Measurements from ENCODE around the gene MAP1LC3B2. TPM values are rescaled to one million over a fixed set of nuclear protein-coding genes. Genes with fewer than 3 reads are reported as not detected.

MAP1LC3B2 gene
- total RNA-seq, 1 experiment from 2014 or later, result 2.2 TPM

DNA sequence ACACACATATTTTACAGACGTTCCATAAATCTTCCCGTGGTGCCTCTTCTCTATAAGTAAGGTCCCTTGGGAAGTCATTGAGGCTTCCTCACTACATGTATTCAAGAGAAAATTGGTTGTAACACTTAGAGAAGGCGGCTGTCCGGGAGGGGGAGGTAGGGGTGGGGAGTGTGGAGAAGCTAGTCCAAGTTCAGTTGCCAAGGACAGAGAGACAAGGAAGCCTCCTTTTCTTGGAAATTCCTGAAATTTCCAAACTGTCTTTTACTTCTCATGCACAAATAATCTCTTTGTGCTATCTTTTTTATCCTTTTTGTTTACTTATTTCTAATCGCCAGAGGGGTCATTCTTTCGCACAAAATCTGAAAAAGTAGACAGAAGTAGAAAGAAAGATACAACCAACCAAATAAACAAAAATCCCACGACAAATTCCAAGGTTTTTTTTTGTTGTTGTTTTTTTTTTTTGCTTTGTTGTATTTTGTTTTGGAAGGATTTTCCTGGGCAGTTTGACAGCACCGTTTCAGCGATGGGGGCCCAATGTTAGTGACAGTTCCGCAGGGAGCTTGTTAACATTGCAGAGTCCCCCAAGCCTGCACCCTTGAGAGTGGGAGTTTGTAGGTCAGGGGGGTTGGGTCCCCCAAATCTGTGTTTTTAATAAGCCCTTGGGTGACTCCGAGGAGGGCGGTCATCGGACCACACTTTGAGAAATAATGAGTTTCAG, 45.2 kb downstream of the MAP1LC3B2 start:
- Mint-ChIP-seq H3K4me3 (no peak overlapping the region), H3K4me1 (peaks cover 53% of the 10 kb centered on the region), H3K27ac (no peak overlapping the region), H3K27me3 (ENCODE audit: low read depth) (peaks cover 2% of the 10 kb centered on the region; the same call in 1 of the 2 replicates), H3K9me3 (peaks cover 14% of the 10 kb centered on the region), H3K36me3 (peaks cover 12% of the 10 kb centered on the region)
- no peak for DNase-seq (ENCODE audit: low spot score)
- ChIA-PET POLR2A (interaction anchor here (0.7 kb wide), 1 partner anchor 96 kb away, joined by 4 read pairs; no protein-coding TSS in a partner anchor), CTCF (interaction anchor here (3.0 kb wide), 1 partner anchor 83 kb away, joined by 20 read pairs; no protein-coding TSS in a partner anchor)
- no peak for ATAC-seq
- TF ChIP-seq ZNF416 (CRISPR knock-in tag; IDR thresholded peaks at IDR 0.05), result no peak
- TF ChIP-seq, protein P1, sequence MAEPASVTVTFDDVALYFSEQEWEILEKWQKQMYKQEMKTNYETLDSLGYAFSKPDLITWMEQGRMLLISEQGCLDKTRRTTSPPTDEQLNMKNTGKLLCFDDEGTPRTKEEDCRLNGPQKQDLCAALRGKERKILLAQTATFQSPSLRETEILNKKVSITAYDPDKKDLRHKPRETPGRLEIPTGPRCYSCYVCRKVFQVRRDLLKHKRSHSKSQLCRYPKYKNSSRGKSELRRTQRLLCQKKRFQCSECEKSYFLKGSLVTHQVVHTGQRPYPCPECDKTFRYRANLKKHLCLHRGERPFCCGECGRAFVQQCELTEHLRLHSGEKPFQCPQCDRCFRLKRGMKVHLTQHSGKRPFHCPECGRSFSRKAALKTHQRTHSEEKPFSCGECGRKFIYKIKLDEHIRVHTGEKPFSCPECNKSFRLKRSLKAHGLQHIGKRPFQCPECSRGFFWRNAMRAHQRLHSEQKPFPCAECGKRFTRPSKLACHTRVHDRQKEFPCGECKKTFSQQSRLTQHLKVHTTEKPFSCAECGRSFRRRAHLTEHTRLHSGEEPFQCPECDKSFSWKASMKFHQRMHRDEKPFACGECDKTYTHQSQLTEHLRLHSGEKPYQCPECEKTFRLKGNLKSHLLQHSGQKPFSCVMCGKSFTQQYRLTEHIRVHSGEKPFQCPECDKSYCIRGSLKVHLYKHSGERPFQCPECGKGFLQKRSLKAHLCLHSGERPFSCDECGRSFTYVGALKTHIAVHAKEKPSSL (CRISPR knock-in tag; conservative IDR thresholded peaks at IDR 0.05), result no peak
- no peak for TF ChIP-seq ZNF671 (CRISPR knock-in tag; IDR thresholded peaks at IDR 0.05)
- TF ChIP-seq, protein P2, sequence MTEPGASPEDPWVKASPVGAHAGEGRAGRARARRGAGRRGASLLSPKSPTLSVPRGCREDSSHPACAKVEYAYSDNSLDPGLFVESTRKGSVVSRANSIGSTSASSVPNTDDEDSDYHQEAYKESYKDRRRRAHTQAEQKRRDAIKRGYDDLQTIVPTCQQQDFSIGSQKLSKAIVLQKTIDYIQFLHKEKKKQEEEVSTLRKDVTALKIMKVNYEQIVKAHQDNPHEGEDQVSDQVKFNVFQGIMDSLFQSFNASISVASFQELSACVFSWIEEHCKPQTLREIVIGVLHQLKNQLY (CRISPR knock-in tag; IDR thresholded peaks at IDR 0.05), result no peak
- TF ChIP-seq FOXP1 (CRISPR knock-in tag; IDR thresholded peaks at IDR 0.05; ENCODE audit: borderline replicate concordance), result no peak
- TF ChIP-seq TCF7 (CRISPR knock-in tag; IDR thresholded peaks at IDR 0.05; ENCODE audit: low read depth), result no peak
- no peak for TF ChIP-seq NFYB (CRISPR knock-in tag; conservative IDR thresholded peaks at IDR 0.05; ENCODE audit: low read depth)
- TF ChIP-seq CREB1 (CRISPR knock-in tag; IDR thresholded peaks at IDR 0.05), result no peak
- TF ChIP-seq ZNF219 (CRISPR knock-in tag; IDR thresholded peaks at IDR 0.05; ENCODE audit: borderline replicate concordance), result no peak
- no peak for TF ChIP-seq SMAD3 (CRISPR knock-in tag; IDR thresholded peaks at IDR 0.05; ENCODE audit: borderline replicate concordance)

DNA sequence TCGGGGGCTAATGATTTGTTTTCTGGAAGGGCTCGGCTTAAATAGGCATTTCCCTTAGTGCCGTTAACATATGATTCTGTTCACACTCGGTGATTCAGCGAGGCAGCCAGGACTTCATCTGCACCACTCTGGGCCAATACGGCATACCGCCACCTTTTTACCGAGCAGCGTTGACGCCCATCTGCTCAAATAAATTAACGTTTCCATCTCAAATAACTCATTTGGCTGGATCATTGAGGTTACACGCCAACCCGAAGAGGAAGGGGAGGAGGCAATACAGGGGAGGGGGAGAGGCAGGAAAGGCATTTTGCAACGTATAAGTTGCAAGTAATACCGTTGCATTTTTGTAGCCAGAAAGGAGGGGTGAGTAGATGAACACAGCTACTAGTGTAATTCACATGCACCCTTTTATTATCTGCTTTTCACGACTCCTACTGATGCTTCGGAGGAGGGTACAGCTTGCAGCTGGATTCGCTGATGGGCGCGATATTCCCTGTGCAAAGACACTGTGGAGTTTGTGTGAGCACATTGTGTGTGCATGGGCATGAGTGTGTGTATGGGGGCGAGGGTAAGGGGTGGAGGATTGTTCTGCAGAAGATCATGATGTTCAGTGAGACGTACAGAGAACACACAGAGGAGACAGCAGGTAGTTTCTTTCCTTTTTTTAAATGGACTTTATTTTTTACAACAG, 45.9 kb downstream of the MAP1LC3B2 start:
- Mint-ChIP-seq H3K36me3 (peaks cover 12% of the 10 kb centered on the region), H3K4me1 (peaks cover 54% of the 10 kb centered on the region), H3K9me3 (peaks cover 14% of the 10 kb centered on the region), H3K27me3 (ENCODE audit: low read depth) (peaks cover 2% of the 10 kb centered on the region; the same call in 1 of the 2 replicates), H3K27ac (peak overlapping the region; percentile 20; the same call in 1 of the 2 replicates), H3K4me3 (no peak overlapping the region)
- POLR2A ChIA-PET, result interaction anchor here (0.7 kb wide), 1 partner anchor 97 kb away, joined by 4 read pairs; no protein-coding TSS in a partner anchor
- DNase-seq (ENCODE audit: low spot score) (no peak), ATAC-seq (no peak)
- CTCF ChIA-PET, result no interaction called here
- TF ChIP-seq, protein P3, sequence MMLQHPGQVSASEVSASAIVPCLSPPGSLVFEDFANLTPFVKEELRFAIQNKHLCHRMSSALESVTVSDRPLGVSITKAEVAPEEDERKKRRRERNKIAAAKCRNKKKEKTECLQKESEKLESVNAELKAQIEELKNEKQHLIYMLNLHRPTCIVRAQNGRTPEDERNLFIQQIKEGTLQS (CRISPR knock-in tag; conservative IDR thresholded peaks at IDR 0.05), result no peak
- TF ChIP-seq, protein P4, sequence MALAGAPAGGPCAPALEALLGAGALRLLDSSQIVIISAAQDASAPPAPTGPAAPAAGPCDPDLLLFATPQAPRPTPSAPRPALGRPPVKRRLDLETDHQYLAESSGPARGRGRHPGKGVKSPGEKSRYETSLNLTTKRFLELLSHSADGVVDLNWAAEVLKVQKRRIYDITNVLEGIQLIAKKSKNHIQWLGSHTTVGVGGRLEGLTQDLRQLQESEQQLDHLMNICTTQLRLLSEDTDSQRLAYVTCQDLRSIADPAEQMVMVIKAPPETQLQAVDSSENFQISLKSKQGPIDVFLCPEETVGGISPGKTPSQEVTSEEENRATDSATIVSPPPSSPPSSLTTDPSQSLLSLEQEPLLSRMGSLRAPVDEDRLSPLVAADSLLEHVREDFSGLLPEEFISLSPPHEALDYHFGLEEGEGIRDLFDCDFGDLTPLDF (CRISPR knock-in tag; IDR thresholded peaks at IDR 0.05), result no peak
- TF ChIP-seq, protein P5, sequence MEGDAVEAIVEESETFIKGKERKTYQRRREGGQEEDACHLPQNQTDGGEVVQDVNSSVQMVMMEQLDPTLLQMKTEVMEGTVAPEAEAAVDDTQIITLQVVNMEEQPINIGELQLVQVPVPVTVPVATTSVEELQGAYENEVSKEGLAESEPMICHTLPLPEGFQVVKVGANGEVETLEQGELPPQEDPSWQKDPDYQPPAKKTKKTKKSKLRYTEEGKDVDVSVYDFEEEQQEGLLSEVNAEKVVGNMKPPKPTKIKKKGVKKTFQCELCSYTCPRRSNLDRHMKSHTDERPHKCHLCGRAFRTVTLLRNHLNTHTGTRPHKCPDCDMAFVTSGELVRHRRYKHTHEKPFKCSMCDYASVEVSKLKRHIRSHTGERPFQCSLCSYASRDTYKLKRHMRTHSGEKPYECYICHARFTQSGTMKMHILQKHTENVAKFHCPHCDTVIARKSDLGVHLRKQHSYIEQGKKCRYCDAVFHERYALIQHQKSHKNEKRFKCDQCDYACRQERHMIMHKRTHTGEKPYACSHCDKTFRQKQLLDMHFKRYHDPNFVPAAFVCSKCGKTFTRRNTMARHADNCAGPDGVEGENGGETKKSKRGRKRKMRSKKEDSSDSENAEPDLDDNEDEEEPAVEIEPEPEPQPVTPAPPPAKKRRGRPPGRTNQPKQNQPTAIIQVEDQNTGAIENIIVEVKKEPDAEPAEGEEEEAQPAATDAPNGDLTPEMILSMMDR (IDR thresholded peaks at IDR 0.05), result no peak
- no peak for TF ChIP-seq GRHL2 (CRISPR knock-in tag; IDR thresholded peaks at IDR 0.05; ENCODE audit: insufficient replicate concordance, severe bottlenecking)
- no peak for TF ChIP-seq FOXP1 (CRISPR knock-in tag; IDR thresholded peaks at IDR 0.05; ENCODE audit: borderline replicate concordance)
- no peak for TF ChIP-seq ZNF423 (CRISPR knock-in tag; IDR thresholded peaks at IDR 0.05)
- no peak for TF ChIP-seq OVOL2 (CRISPR knock-in tag; IDR thresholded peaks at IDR 0.05; ENCODE audit: borderline replicate concordance)
- no peak for TF ChIP-seq CBFB (CRISPR knock-in tag; IDR thresholded peaks at IDR 0.05; ENCODE audit: low read depth)
- TF ChIP-seq, protein P6, sequence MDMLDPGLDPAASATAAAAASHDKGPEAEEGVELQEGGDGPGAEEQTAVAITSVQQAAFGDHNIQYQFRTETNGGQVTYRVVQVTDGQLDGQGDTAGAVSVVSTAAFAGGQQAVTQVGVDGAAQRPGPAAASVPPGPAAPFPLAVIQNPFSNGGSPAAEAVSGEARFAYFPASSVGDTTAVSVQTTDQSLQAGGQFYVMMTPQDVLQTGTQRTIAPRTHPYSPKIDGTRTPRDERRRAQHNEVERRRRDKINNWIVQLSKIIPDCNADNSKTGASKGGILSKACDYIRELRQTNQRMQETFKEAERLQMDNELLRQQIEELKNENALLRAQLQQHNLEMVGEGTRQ (CRISPR knock-in tag; IDR thresholded peaks at IDR 0.05), result no peak
- no peak for TF ChIP-seq MXD4 (CRISPR knock-in tag; IDR thresholded peaks at IDR 0.05; ENCODE audit: borderline replicate concordance)
- TF ChIP-seq JUN (CRISPR knock-in tag; IDR thresholded peaks at IDR 0.05), result no peak
- TF ChIP-seq TEAD4 (CRISPR knock-in tag; IDR thresholded peaks at IDR 0.05), result no peak
- TF ChIP-seq ESRRA (CRISPR knock-in tag; IDR thresholded peaks at IDR 0.05; ENCODE audit: borderline replicate concordance), result no peak

Data from WTC11 (cell line).